ENCODE results near the gene OR6F1. TPM values are rescaled to one million over a fixed set of nuclear protein-coding genes. Genes with fewer than 3 reads are reported as not detected.
"Not testable (repeated sequence)": the region's sequence is repeated elsewhere in the genome, so short reads cannot be mapped to it uniquely, and the experiment has no call there.

The OR6F1 gene
- total RNA-seq (not detected in 2 replicates), polyA plus RNA-seq (not detected in 2 replicates)

- Histone ChIP-seq H3K9me3 (ENCODE audit: low read depth) (no peaks in the 10 kb centered on the region), H3K4me2 (no peak within 1 kb of the TSS), H3K4me1 (ENCODE audit: insufficient read depth) (no peaks in the 10 kb centered on the region), H3K36me3 (replicated peaks; ENCODE audit: insufficient read depth, low read depth) (no peaks in the 10 kb centered on the region), H3K9me2 (replicated peaks; ENCODE audit: insufficient read depth) (no peaks in the 10 kb centered on the region), H4K20me1 (ENCODE audit: insufficient read depth, poor library complexity, severe bottlenecking) (no peaks in the 10 kb centered on the region), H3K27ac (no peak within 1 kb of the TSS), H3K79me2 (no peaks in the 10 kb centered on the region), H2AFZ (no peak within 1 kb of the TSS), H3K4me3 (no peak within 1 kb of the TSS), H3K27me3 (no peaks in the 10 kb centered on the region)
- TF ChIP-seq EZH2phosphoT487 (IDR thresholded peaks at IDR 0.05; ENCODE audit: low read depth, severe bottlenecking, unreplicated experiment) (no peak), CTCF (IDR thresholded peaks at IDR 0.05; ENCODE audit: poor library complexity) (no peak)
- WGBS (ENCODE audit: low lambda C conversion rate, missing lambda C conversion rate), result 72% methylated on average over 3 of the region's 3 CpGs
- no peak for DNase-seq (ENCODE audit: low spot score)
These were observed at the start of gene OR6F1 for GRCh38 chr1:247716546-247716945. OR6F1 (minus strand) TSS chr1:247716646; CDS start chr1:247712755, 3,891 bp downstream.

GRCh38 chr1:247760456-247760855 is 44.0 kb upstream of the OR6F1 start, which contains the start of gene OR1C1:
OR1C1 (minus strand) TSS chr1:247760556; CDS start chr1:247758406, 2,150 bp downstream.
- no peak within 1 kb of the TSS for H3K4me3 ChIP-seq
- H3K27ac ChIP-seq, result no peak within 1 kb of the TSS
- no peaks in the 10 kb centered on the region for H3K9me2 ChIP-seq (replicated peaks; ENCODE audit: insufficient read depth)
- H3K9me3 ChIP-seq (ENCODE audit: low read depth), result no peaks in the 10 kb centered on the region
- no peak for DNase-seq (ENCODE audit: low spot score)
- no peak within 1 kb of the TSS for H3K4me2 ChIP-seq
- no peak within 1 kb of the TSS for H2AFZ ChIP-seq
- 88% methylated on average over 3 of the region's 3 CpGs for WGBS (ENCODE audit: low lambda C conversion rate, missing lambda C conversion rate)
- H3K79me2 ChIP-seq, result no peaks in the 10 kb centered on the region
- H3K27me3 ChIP-seq, result no peaks in the 10 kb centered on the region
- TF ChIP-seq CTCF (IDR thresholded peaks at IDR 0.05; ENCODE audit: poor library complexity) (no peak), EZH2phosphoT487 (IDR thresholded peaks at IDR 0.05; ENCODE audit: low read depth, severe bottlenecking, unreplicated experiment) (no peak), EZH2 (IDR thresholded peaks at IDR 0.05; ENCODE audit: borderline replicate concordance) (no peak)
- H3K4me1 ChIP-seq (ENCODE audit: insufficient read depth), result no peaks in the 10 kb centered on the region
- no peaks in the 10 kb centered on the region for H4K20me1 ChIP-seq (ENCODE audit: insufficient read depth, poor library complexity, severe bottlenecking)
- no peaks in the 10 kb centered on the region for H3K36me3 ChIP-seq (replicated peaks; ENCODE audit: insufficient read depth, low read depth)

- H3K27me3 ChIP-seq; H3K4me3 ChIP-seq; H3K4me1 ChIP-seq (ENCODE audit: insufficient read depth); H3K9me3 ChIP-seq (ENCODE audit: low read depth); H2AFZ ChIP-seq; DNase-seq (ENCODE audit: low spot score); H3K79me2 ChIP-seq; H3K36me3 ChIP-seq (replicated peaks; ENCODE audit: insufficient read depth, low read depth); H3K9me2 ChIP-seq (replicated peaks; ENCODE audit: insufficient read depth); H4K20me1 ChIP-seq (ENCODE audit: insufficient read depth, poor library complexity, severe bottlenecking); H3K27ac ChIP-seq; H3K4me2 ChIP-seq: not testable (repeated sequence)
- WGBS (ENCODE audit: low lambda C conversion rate, missing lambda C conversion rate), result 75% methylated on average over 1 of the region's 1 CpG
These were observed 37.9 kb upstream of the OR6F1 start for GRCh38 chr1:247754311-247754710.

- H3K79me2 ChIP-seq, result no peaks in the 10 kb centered on the region
- 82% methylated on average over 1 of the region's 1 CpG for WGBS (ENCODE audit: low lambda C conversion rate, missing lambda C conversion rate)
- H3K9me2 ChIP-seq (replicated peaks; ENCODE audit: insufficient read depth), result no peaks in the 10 kb centered on the region
- H3K4me3 ChIP-seq, result no peak overlapping the region
- no peak for TF ChIP-seq CTCF (IDR thresholded peaks at IDR 0.05; ENCODE audit: poor library complexity)
- TF ChIP-seq EZH2phosphoT487 (IDR thresholded peaks at IDR 0.05; ENCODE audit: low read depth, severe bottlenecking, unreplicated experiment), result no peak
- no peak for TF ChIP-seq EZH2 (IDR thresholded peaks at IDR 0.05; ENCODE audit: borderline replicate concordance)
- H3K9me3 ChIP-seq (ENCODE audit: low read depth), result peaks cover 6% of the 10 kb centered on the region
- no peak for DNase-seq (ENCODE audit: low spot score)
- no peak overlapping the region for H3K27ac ChIP-seq
- no peaks in the 10 kb centered on the region for H3K27me3 ChIP-seq
- H3K4me1 ChIP-seq (ENCODE audit: insufficient read depth), result no peaks in the 10 kb centered on the region
- H4K20me1 ChIP-seq (ENCODE audit: insufficient read depth, poor library complexity, severe bottlenecking), result no peaks in the 10 kb centered on the region
- no peak overlapping the region for H2AFZ ChIP-seq
- no peaks in the 10 kb centered on the region for H3K36me3 ChIP-seq (replicated peaks; ENCODE audit: insufficient read depth, low read depth)
- H3K4me2 ChIP-seq, result no peak overlapping the region
These were observed 33.4 kb upstream of the OR6F1 start for GRCh38 chr1:247749870-247750269.
